ENCODE results near the gene DHRS12.

Gene DHRS12

DNA sequence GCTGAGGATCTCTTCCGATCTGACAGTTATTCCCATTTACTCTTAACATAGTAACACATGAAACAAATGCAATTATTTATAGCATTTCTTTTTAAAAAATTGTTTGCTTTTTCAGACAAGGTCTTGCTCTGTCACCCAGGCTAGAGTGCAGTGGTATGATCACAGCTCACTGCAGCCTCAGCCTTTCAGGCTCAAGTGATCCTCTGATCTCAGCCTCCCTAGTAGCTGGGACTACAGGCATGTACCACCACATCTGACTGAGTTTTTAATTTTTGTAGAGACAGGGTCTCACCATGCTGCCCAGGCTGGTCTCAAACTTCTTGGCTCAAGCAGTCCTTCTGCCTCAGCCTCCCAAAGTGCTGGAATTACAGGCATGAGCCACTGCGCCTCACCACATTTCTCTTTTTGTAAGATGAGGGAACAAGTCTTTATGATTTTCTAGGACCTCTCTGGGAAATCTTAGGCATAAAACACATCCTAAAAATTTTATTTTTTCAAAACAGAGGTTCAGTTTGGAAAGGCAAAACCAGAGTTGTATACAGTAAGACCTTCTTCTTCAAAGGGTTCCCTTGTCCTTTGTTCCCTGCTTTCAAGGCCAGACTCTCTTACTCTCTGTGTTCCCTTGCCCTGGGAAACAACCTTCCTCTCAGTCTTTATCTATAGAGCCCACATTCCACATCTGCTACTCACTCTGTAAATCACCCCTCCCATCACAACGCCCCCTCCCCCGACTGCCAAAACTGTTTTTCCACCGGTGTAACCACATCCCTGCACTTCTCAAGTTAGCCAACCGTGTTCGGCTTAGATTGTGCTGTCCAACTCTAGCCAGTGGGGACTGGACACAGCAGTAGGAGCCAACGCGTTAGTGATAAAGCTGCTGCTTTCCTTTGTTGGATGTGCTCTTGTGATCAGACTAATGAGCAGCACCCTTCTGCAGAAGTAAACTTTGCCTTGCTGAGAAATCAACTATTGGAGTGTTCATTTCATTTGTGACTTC lies 56.2 kb downstream of the DHRS12 start:
- no peak for DNase-seq

DNA sequence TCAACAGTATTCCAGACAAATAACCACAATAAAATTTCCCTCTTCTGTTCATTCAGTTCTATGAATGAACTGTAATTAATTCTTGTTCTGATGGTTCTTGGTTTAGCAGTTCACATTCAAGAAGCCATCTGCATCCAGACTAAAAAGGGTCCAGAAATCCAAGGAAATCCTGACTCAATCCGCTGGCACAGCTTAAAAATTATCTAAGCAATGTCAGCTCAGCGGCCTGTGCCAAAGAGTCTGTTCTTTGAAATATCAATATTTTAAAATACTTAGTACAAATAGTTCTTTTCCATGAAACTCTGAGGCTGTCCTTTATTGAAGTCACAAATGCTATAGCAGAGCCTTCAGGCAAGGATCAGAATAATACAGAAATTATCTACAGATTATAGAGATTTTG lies 57.2 kb downstream of the DHRS12 start:
- no peak for DNase-seq

- DNase-seq = no peak
Observed at GRCh38 chr13:51745243-51745642, 58.7 kb downstream of the DHRS12 start.

GRCh38 chr13:51742611-51743010 lies 61.4 kb downstream of the DHRS12 start:
- no peak for DNase-seq

GRCh38 chr13:51742031-51742430 lies 61.9 kb downstream of the DHRS12 start:
- DNase-seq = no peak

DNA sequence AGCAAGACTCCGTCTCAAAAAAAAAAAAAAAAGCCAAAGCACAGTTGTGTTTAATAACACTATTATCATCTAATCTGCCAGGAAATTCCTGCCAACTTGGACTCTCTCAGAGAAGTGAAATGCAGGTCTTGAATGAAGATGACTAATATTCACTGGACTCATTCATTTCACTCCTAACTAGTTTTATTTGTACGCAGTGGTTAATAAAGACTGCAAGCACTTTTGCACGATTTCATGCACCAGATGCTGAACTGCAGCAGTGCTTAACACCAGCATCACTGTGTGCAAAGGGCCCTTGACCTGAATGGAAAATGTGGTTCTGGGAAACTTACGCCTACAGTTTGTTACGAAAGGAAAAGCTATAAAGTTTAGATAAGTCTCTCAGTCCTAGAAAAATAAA lies 63.3 kb downstream of the DHRS12 start:
- DNase-seq = no peak

- DNase-seq = no peak
Observed at GRCh38 chr13:51739027-51739764, 64.8 kb downstream of the DHRS12 start.

DNA sequence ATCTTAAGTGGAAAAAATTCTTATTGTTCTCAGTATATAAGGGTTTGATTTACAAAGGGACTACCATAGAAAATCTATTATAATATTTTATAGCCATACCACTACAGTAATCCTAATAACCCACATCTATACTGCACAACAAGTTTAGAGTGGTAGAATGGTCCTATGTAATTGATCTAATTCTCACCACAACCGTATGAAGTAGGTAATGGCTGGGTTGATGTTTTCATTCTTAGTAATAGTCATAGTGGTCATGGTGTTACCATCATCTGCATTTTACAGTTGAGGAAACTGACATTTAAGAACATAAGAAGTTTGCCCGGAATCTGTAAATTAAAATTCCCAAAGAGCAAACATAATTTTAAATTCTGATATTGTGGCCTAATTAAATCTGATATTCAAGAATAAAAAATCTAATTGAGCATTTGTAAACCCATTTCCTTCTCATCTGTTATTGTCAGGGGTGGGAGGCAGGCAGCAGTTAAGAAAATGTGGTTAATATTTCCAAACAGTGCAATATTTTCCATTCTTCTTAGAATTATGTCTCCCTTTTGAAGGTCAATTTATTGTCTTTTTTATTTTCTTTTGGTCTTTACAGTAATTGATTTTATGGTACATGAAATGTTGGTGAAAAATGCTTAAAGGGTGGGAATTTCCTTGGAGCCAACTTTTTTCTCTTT lies 65.6 kb downstream of the DHRS12 start:
- no peak for DNase-seq

DNA sequence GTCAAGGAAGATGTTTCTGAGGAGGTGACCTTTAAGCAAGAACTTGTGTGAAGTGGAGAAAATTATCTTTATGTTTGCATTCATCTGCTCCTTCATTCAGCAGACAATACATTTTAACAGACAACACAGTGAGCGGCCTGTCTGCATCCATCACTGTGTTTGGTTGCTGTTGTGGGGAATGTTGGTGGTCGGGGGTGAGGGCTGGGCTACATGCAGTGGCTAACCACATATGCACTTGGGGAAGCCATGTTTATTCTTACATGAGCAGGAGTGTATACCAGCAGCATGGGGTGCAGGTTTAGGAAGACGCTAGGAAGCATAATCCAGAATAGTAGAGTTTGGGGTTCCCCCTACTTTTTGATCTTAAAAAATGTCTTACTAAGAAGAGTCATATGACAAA lies 66.4 kb downstream of the DHRS12 start:
- DNase-seq = no peak

DNA sequence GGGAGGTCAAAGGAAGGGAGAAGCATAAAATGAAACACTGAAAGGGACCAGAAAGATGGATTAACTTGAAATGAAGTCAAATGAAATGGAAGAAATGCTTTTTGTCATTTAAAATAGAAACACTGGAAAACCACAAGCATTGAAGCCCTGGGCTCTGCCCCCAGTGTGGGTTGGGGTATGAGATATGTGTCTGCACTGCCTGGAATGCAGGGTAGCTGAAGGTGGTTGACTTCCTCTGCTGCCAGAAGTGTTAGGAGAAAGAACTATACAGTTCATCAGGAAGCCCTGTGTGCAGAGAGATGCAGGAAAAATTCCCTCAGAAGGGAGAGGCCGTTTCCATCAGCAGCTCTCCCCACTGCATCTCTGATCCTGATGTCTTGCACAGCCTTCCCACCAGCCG lies 69.2 kb downstream of the DHRS12 start:
- DNase-seq = no peak

DNA sequence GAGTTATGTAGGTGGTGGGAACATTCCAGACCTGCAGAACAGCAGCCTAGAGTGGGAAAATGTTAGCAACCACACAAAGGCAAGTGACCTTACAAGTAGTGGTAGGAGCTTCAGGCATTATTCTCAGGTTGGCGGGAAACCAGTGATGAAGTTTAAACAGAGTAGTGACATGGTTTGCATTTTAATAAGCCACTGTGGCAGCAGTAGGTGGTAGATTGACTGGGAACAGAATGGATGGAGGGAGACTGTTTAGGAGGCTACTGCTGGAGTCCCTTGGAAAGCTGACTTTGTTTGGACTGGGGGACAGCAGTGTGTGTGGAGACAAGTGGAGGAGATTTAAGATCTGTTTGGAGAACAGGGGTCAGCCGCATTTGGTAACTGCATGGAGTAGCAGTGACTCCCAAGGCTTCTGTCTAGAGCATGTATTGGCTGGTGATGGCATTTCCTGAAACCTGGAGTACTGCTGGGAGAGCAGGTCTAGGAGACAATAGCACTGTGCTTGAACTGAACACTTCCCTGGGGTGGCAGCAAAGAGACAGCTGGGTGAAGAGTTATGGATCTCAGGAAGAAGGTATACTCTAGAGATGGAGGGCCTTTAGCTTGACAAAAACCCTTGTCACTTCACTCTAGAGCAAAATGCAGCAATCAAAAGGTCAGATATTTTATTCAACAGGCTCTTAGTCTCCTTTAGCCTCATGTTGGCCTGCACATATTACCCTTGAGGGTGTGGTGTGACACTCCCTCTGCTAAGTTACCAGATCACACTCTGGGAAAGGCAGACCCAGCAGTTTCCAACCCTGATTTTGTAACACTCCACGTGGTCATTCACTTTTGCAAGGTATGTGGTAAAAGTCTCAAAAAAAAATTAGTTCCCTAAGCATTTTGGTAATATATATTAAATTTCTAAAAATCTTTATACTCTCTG lies 70.3 kb downstream of the DHRS12 start:
- no peak for DNase-seq

DNA sequence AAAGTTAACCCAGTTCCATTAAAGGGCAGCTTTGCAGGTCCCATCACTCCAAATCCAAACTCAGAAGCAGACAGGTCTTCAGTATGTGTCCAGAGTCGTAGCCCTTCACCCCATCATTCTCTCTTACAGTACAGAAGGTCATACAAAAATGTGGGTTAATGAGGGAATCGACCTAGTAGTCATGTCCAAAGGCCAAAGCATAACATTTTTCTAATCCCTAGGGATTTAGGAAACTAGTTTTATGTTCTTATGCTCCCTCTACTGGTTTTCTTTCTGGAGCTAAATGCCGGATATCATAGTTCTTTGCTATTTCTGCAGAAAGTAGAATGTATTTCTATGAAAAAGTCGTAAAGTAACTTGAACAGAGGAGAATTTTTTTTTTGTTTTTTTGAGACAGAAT lies 72.2 kb downstream of the DHRS12 start:
- DNase-seq = no peak

- DNase-seq = no peak
Observed at GRCh38 chr13:51730927-51731326, 73.0 kb downstream of the DHRS12 start.

GRCh38 chr13:51729866-51730553 lies 74.0 kb downstream of the DHRS12 start:
- DNase-seq = no peak

DNA sequence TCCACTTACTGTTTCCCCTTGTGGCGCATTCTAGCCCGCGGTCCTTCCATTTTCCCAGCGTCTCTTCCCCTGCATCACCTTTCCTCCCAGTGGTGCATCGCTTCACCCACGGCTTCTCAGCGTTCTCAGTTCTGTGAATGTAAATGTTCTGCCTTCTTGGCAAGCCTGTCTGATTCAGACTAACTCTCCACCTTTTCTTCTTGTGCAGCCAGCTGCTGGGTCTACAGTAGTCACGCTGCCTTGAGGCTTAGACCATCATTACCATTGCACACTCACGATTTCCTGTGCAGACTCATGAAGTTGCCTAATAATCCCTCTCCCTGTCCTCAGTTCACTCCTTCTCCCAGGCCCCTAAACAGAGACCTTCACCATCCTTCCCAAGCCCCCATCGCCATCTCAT lies 75.0 kb downstream of the DHRS12 start:
- DNase-seq = no peak

DNA sequence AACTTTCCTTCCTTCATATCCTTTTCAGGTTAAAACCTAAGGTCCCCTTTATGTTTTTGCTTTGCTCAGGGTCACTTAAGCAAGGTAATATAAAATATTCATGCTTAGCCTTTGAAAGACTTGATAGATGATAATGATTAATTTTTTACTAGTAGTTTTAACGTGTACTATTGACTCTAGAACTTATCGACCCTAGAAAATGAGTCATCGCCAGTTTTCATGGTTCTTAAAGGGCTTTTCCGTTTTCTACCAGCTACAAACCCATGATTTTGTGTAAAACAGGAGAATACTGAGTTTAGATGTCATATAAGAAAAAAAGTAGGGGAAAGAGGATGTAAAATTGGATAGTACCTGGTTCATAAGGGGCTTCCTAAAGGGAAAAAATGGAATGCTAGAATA lies 75.7 kb downstream of the DHRS12 start:
- DNase-seq = no peak

DNA sequence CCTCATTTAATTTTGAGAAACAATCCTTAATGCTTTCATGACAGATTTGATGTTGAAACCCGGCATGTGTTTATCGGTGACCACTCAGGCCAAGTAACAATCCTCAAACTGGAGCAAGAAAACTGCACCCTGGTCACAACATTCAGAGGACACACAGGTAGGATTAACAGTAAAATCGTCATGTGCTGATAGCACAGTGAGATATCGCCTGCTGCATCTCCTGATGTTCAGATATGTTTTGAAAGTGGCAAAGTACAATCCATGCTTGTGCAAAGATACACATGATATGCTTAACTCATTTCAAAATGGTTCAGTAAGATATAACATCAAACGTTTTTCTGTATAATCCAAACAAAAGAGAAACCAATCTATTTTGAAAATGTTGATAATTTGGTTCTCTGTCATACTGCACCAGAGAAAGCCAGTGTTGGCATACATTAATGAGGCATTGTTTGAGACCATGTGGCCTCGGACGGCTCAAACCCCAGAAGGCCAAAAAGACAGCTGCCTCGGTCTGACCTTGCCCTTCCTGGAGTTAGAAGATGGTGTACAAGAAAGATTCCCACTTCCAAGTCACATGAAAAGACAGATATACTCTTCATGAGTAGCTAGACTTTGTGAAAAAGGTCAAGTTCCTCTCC lies 76.2 kb downstream of the DHRS12 start:
- DNase-seq = no peak

- no peak for DNase-seq
Observed at GRCh38 chr13:51726446-51727193, 77.3 kb downstream of the DHRS12 start.

DNA sequence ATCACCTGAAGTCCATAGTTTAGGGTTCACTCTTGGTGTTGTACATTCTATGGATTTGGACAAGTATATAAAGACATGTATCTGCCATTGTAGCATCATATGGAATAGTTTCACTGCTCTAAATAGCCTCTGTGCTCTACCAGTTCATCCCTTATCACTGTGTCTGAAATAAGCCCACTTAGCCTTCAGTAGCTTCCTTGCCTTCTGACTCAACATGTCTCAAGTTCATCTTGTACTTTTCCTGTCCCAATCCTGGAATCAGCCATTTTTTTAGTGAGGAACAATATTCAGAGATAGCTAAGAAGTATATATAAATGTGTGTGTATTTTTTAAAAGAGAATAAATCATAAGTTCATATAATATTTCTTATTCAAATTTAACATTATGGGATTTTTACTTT lies 79.2 kb downstream of the DHRS12 start:
- DNase-seq = no peak

- no peak for DNase-seq
Observed at GRCh38 chr13:51723529-51723928, 80.4 kb downstream of the DHRS12 start.

Measured in activated gamma-delta T cell (primary cell).